Skeletal muscle tissue (tissue), 4 donors: Measurements from ENCODE around the gene ANKRD2. TPM values are rescaled to one million over a fixed set of nuclear protein-coding genes. Genes with fewer than 3 reads are reported as not detected.
"Not testable (repeated sequence)": the region's sequence is repeated elsewhere in the genome, so short reads cannot be mapped to it uniquely, and the experiment has no call there.

Experiments
- H3K27ac ChIP-seq: one replicate; pipeline ENCODE4 v1.7.0; 2013; ENCODE audit warnings: mild to moderate bottlenecking, low read depth, low read length, inconsistent platforms
- H3K27me3 ChIP-seq, 3 donors: one replicate each; pipeline ENCODE4 v1.7.0; 2013; ENCODE audit warnings: low read length in 3 of 3; ENCODE audit not compliant: control insufficient read depth in 3 of 3, insufficient read depth in 3 of 3
- H3K36me3 ChIP-seq, 3 donors: one replicate each; pipeline ENCODE4 v1.7.0; 2013; ENCODE audit warnings: low read length in 3 of 3; ENCODE audit not compliant: control insufficient read depth in 3 of 3, insufficient read depth in 3 of 3
- H3K4me1 ChIP-seq, 3 donors: one replicate each; pipeline ENCODE4 v1.7.0; 2013; ENCODE audit warnings: low read length in 3 of 3, mild to moderate bottlenecking in 3 of 3; ENCODE audit not compliant: control insufficient read depth in 3 of 3, insufficient read depth in 3 of 3
- H3K4me3 ChIP-seq, 3 donors: one replicate each; pipeline ENCODE4 v1.7.0; 2013; ENCODE audit warnings: low read length in 3 of 3
- H3K9ac ChIP-seq, 3 donors: one replicate each; pipeline ENCODE4 v1.7.0; 2013; ENCODE audit warnings: low read length in 3 of 3, mild to moderate bottlenecking in 3 of 3, moderate library complexity in 2 of 3, low read depth in 1 of 3
- H3K9me3 ChIP-seq, 3 donors: one replicate each; pipeline ENCODE4 v1.7.0; 2013; ENCODE audit warnings: low read length in 3 of 3; ENCODE audit not compliant: control insufficient read depth in 3 of 3
- total RNA-seq: library from RNA; depleted of rRNA; stranded (reverse); fragments of >200 nt; gene quantifications from one replicate; pipeline ENCODE4 v1.2.3, GENCODE V29; 2014
- donor health status: Osteomylitis.

The ANKRD2 gene
- total RNA-seq, 1 donor from 2014 or later: 8.9 TPM

GRCh38 chr10:97570789-97571471, 1.6 kb upstream of the ANKRD2 start:
- no peaks in the 10 kb centered on the region for H3K9me3 ChIP-seq
- H3K4me1 ChIP-seq: peaks cover 58 to 66% (median 62%) of the 10 kb centered on the region in 3 donors
- H3K27ac ChIP-seq: peak overlapping the region; percentile 94
- H3K9ac ChIP-seq: peak overlapping the region; percentile 27 to 87 (median 61)
- peaks cover 2 to 16% (median 10%) of the 10 kb centered on the region in 3 donors for H3K36me3 ChIP-seq
- no peaks in the 10 kb centered on the region for H3K27me3 ChIP-seq
- H3K4me3 ChIP-seq: peak overlapping the region in 2 of 3 donors; percentile 38 to 54

- Histone ChIP-seq H3K36me3 (peaks cover 2 to 16% (median 10%) of the 10 kb centered on the region in 3 donors), H3K4me3 (peak overlapping the region in 2 of 3 donors; percentile 54 to 64), H3K27ac (peak overlapping the region; percentile 94), H3K9me3 (no peaks in the 10 kb centered on the region), H3K4me1 (peaks cover 61 to 70% (median 66%) of the 10 kb centered on the region in 3 donors), H3K27me3 (no peaks in the 10 kb centered on the region), H3K9ac (peak overlapping the region; percentile 72 to 87 (median 82))
These were observed 957 bp upstream of the ANKRD2 start for GRCh38 chr10:97571622-97572021.

- no peaks in the 10 kb centered on the region for H3K27me3 ChIP-seq
- no peaks in the 10 kb centered on the region for H3K9me3 ChIP-seq
- peak overlapping the region; percentile 72 to 87 (median 82) for H3K9ac ChIP-seq
- H3K4me1 ChIP-seq: peaks cover 61 to 77% (median 74%) of the 10 kb centered on the region in 3 donors
- H3K27ac ChIP-seq: peak overlapping the region; percentile 94
- peak overlapping the region; percentile 55 to 76 (median 64) for H3K4me3 ChIP-seq
- peaks cover 6 to 12% (median 8%) of the 10 kb centered on the region in 3 donors for H3K36me3 ChIP-seq
These were observed 442 bp downstream of the ANKRD2 start for GRCh38 chr10:97573021-97573420.

- peaks cover 5 to 10% (median 8%) of the 10 kb centered on the region in 3 donors for H3K36me3 ChIP-seq
- peaks cover 61 to 78% (median 77%) of the 10 kb centered on the region in 3 donors for H3K4me1 ChIP-seq
- peak overlapping the region; percentile 61 to 87 (median 64) for H3K9ac ChIP-seq
- no peaks in the 10 kb centered on the region for H3K27me3 ChIP-seq
- H3K9me3 ChIP-seq: no peaks in the 10 kb centered on the region
- H3K4me3 ChIP-seq: peak overlapping the region; percentile 6 to 76 (median 7)
- H3K27ac ChIP-seq: peak overlapping the region; percentile 94
These were observed 1.1 kb downstream of the ANKRD2 start for GRCh38 chr10:97573672-97574071.

GRCh38 chr10:97574374-97575126, 2.0 kb downstream of the ANKRD2 start:
- Histone ChIP-seq H3K36me3 (peaks cover 0 to 8% (median 6%) of the 10 kb centered on the region in 3 donors), H3K9ac (peak overlapping the region; percentile 13 to 87 (median 64)), H3K9me3 (no peaks in the 10 kb centered on the region), H3K27ac (peak overlapping the region; percentile 94), H3K27me3 (no peaks in the 10 kb centered on the region), H3K4me3 (peak overlapping the region in 2 of 3 donors; percentile 27 to 76), H3K4me1 (peaks cover 55 to 73% (median 72%) of the 10 kb centered on the region in 3 donors)

GRCh38 chr10:97575127-97575668, 2.6 kb downstream of the ANKRD2 start:
- H3K9me3 ChIP-seq: no peaks in the 10 kb centered on the region
- H3K9ac ChIP-seq: peak overlapping the region in 2 of 3 donors; percentile 48 to 73
- H3K4me3 ChIP-seq: peak overlapping the region in 2 of 3 donors; percentile 27 to 52
- peaks cover 49 to 68% (median 66%) of the 10 kb centered on the region in 3 donors for H3K4me1 ChIP-seq
- H3K27ac ChIP-seq: peak overlapping the region; percentile 94
- H3K27me3 ChIP-seq: no peaks in the 10 kb centered on the region
- peaks cover 0 to 8% (median 3%) of the 10 kb centered on the region in 3 donors for H3K36me3 ChIP-seq

GRCh38 chr10:97576487-97576886, 3.9 kb downstream of the ANKRD2 start:
- not testable (repeated sequence) for H3K9me3 ChIP-seq, H3K27me3 ChIP-seq, H3K4me3 ChIP-seq
- peaks cover 38 to 66% (median 61%) of the 10 kb centered on the region in 3 donors for H3K4me1 ChIP-seq
- peak overlapping the region in 1 of 3 donors; percentile 38 for H3K9ac ChIP-seq
- H3K36me3 ChIP-seq: peaks cover 2 to 12% (median 4%) of the 10 kb centered on the region in 3 donors
- peak overlapping the region; percentile 94 for H3K27ac ChIP-seq

GRCh38 chr10:97577701-97578100, 5.1 kb downstream of the ANKRD2 start:
- H3K4me1 ChIP-seq: peaks cover 26 to 64% (median 49%) of the 10 kb centered on the region in 3 donors
- no peak overlapping the region for H3K9ac ChIP-seq
- no peaks in the 10 kb centered on the region for H3K9me3 ChIP-seq
- peaks cover 2 to 17% (median 12%) of the 10 kb centered on the region in 3 donors for H3K36me3 ChIP-seq
- no peaks in the 10 kb centered on the region for H3K27me3 ChIP-seq
- peak overlapping the region; percentile 5 for H3K27ac ChIP-seq
- no peak overlapping the region for H3K4me3 ChIP-seq

- Histone ChIP-seq H3K27ac (no peak overlapping the region), H3K9ac (peak overlapping the region in 1 of 3 donors; percentile 16), H3K4me3 (no peak overlapping the region)
These were observed 5.7 kb downstream of the ANKRD2 start for GRCh38 chr10:97578171-97578844.

More at GRCh38 chr10:97578171-97578844, 5.7 kb downstream of the ANKRD2 start:
- Histone ChIP-seq H3K36me3 (peaks cover 2 to 17% (median 12%) of the 10 kb centered on the region in 3 donors), H3K4me1 (peaks cover 20 to 64% (median 43%) of the 10 kb centered on the region in 3 donors), H3K27me3 (no peaks in the 10 kb centered on the region), H3K9me3 (no peaks in the 10 kb centered on the region)
